RKO (cell line): ENCODE measurements around the gene PCNX4.

Source experiments
- DNase-seq: peaks from one replicate; pipeline ENCODE4 v3.0.0-alpha.2; 2016; ENCODE audit warnings: low spot score

The PCNX4 gene

DNA sequence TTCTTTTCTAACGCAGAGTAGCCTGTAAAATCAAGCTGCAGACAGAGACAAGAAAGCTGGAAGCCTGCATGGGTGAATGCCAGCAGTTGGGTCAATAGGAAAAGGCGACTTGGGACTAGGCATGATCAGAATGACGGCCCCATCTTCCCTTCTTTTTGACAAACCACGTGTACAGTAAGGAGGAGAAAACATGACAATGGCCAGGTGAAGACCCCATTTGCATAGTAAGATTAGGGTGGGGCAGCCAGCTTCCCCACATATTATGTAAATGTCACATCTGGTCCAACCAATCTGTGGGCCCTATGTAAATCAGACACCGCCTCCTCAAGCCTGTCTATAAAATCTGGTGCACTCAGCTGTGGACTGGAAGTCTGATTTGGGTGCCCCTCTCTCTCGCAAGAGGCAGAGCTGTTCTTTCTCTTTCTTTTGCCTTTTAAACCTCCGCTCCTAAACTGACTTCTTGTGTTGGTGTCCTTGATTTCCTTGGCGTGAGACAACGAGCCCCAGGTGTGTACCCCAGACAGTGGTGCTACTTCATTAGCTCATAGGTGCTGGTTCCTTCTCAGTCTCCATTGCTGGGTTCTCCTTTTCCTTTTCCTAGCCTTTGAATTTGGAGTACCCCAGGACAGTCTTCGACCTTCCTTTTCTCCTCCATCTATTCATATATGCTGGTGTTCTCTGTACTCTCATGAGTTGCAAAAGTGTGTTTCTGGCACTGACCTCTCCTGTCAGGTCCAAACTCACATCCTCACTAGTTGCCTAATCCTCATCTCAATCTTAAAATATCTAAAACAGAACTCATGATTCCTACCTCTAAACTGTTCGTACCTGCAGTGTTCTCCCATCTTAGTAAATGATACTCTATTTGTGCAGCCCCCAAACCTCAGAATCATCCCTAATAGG lies 82.9 kb downstream of the PCNX4 start:
- DNase-seq: no peak

GRCh38 chr14:60175255-60175902 lies 83.7 kb downstream of the PCNX4 start:
- no peak for DNase-seq

DNA sequence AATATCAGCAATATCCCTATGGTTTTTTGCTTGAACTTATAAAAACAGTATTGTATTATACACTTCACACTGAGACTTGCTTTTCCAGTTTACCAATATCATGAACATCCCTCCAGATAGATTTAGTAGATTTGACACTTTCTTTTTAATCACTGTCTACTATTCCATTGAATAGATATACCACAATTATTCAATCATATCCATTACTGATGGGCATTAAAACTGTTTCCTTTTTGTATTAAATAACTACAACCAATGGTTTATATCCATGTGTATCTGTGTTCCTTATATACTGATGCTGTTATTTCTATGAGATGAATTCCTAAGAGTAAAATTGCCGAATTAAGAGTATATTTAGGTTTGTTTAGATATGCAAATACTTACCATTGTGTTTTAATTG lies 86.4 kb downstream of the PCNX4 start:
- no peak for DNase-seq

DNA sequence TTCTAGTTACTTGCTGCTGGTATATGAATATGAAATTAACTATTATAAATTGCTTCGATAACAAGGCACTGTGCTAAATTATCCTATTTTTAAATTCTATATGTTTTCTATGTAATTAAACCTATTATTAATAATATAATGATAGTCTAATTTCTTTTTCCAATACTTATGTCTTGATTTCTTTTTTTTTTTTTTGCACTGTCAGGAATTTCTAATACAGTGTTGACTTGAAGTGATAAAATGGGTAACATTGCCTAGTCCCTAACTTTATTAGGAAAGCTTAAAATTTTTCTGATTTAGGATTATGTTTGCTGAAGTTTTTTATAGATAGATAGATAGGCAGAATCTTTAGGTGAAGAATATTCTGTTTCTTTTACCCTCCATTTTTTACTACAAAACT lies 87.1 kb downstream of the PCNX4 start:
- no peak for DNase-seq

GRCh38 chr14:60179431-60179869 lies 87.7 kb downstream of the PCNX4 start:
- peak; percentile 29 for DNase-seq

DNA sequence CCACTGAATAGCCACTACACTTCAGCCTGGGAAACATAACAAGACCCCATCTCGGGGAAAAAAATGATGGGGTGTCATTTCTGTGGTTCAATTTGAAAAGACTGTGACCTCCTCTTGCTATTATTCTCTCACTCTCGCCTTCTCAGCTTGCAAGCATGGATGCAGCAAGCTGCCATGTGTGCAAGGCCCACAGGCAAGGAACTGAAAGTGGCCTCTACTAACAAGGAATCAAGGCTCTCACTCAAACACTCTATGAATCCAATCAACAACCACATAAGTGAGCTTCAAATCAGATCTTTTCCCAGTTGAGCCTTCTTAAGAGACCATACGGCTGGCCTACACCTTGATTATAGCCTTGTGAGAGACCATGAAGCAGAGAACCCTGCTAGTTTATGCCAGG lies 91.4 kb downstream of the PCNX4 start:
- DNase-seq: no peak

- DNase-seq: peak; percentile 49
Observed at GRCh38 chr14:60183741-60184140, 92.0 kb downstream of the PCNX4 start.

DNA sequence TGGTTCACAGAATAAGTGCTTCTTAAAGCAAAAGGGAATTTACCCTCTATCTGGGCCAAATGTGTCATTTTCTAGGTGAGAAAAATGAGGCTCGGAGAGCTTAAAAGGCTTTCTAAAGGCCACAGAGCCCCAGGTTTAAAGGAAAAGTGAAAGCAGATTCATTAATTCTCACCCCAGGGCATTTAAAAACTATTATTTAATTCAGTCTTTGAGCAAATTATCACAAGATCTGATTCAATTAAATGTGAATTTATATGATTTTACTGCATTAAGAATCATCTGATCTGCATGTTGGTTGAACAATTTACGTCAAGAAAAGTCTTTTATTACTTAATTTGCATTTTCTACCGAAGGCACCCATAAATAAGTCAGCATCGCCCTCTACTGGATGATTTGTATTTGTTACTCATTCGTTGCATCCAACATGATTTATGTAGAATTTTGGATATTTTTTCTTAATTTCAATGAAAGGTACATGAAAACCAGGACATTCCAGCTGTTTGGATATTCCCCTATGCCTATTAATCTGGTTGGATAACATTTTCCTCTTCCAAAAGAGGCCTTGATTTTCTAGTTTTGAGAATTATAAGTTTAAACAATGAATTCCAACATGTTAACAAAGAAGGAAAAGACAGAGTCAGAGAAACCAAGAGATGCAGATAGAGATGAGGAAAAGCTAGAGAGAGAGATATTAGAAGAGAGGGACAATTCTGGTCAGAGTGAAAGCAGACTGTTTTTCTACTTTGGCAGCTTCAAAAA lies 92.6 kb downstream of the PCNX4 start:
- peak; percentile 83 for DNase-seq

- DNase-seq: no peak
Observed at GRCh38 chr14:60184905-60185555, 93.3 kb downstream of the PCNX4 start.

- DNase-seq: peak; percentile 46
Observed at GRCh38 chr14:60188115-60188514, 96.4 kb downstream of the PCNX4 start.

DNA sequence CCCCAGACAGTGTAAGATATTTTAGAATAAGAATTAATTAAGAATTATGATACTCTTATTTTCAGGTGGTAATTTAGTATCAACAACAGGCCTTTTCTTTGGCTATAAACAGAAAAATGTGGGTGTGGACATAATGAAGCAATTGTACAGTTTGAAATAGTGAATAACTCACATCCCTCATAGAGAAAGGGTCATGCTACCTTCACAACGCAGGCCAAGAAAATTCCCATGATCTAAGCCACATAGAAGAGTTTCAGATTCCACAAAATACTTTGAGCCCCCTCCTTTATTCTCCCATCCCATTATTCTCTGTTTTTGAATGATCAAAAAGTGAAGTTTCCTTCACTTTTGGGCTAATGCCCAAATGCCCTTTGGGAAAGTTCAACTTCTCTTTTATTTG lies 97.0 kb downstream of the PCNX4 start:
- no peak for DNase-seq

- DNase-seq: no peak
Observed at GRCh38 chr14:60189923-60190840, 98.5 kb downstream of the PCNX4 start.

DNA sequence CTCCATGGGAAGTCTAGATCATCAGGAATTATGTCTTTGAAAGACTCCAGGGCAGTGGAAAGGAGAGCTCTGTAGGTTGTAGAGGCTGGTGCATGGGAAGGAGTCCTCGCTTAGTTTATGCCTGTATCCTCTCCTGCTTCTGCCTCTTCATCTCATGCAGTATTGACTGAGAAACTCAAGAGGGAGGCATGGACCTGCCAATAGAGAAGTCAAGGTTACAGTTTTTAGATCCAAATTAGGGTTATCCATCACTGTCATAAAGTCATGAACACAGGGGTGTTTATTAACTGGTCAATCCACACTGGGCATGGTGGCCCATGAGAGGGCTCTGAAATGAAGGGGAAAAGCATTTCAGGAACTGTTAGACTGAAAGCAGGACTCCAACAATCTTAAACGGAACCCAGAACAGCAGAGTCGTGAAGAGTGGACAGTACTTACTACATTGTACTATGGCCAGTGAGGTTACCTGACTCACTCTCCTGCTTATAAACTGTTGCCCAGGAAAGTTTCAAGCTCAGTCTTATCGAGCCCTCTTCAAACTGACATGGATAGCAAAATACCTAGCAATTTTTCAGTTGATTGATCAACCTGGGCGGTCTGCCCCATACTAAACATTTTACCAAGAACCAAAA lies 103.6 kb downstream of the PCNX4 start:
- DNase-seq: peak; percentile 15

DNA sequence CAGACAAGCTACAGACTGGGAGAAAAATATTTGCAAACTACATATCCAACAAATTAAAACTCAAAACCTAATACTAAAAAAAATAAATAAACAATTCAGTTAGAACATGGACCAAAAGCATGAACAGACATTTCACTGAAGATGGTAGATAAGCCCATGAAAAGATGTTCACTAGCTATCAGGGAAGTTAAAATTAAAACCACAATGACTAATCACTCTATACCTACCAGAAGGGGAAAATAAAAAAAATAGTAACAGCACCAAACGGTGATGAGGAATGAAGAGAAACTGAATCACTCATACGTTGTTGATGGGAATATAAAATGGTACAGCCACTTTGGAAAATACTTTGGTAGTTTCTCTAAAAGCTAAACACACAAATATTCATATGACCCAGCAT lies 104.6 kb downstream of the PCNX4 start:
- no peak for DNase-seq

GRCh38 chr14:60197629-60198303 lies 106.0 kb downstream of the PCNX4 start:
- DNase-seq: no peak

GRCh38 chr14:60199321-60199720 lies 107.6 kb downstream of the PCNX4 start:
- DNase-seq: no peak

- DNase-seq: no peak
Observed at GRCh38 chr14:60204104-60204842, 112.5 kb downstream of the PCNX4 start.

GRCh38 chr14:60204843-60205774 lies 113.4 kb downstream of the PCNX4 start:
- DNase-seq: no peak
